IMR-90 (cell line): ENCODE measurements around the gene MPST.

Experiments
- CHD1 ChIP-seq: IDR thresholded peaks from 2 replicates; pipeline ENCODE4 v1.6.1; 2012; ENCODE audit warnings: low read depth, low read length, improper control_type of control experiment
- CTCF ChIP-seq: conservative IDR thresholded peaks from 2 replicates; pipeline ENCODE4 v1.5.1; 2012; ENCODE audit warnings: mild to moderate bottlenecking, low read depth, low read length, improper control_type of control experiment
- MAFK ChIP-seq: IDR thresholded peaks from 2 replicates; pipeline ENCODE4 v1.6.1; 2012; ENCODE audit warnings: low read depth, low read length, improper control_type of control experiment
- POLR2A ChIP-seq: IDR thresholded peaks from 2 replicates; pipeline ENCODE4 v1.6.1; 2012; ENCODE audit warnings: mild to moderate bottlenecking, low read depth, low read length
- RAD21 ChIP-seq: IDR thresholded peaks from 2 replicates; pipeline ENCODE4 v1.6.1; 2012; ENCODE audit warnings: low read length, improper control_type of control experiment

GRCh38 chr22:37012262-37012904 is 7.2 kb upstream of the MPST start:
- TF ChIP-seq CTCF (no peak), RAD21 (no peak), MAFK (no peak), POLR2A (no peak), CHD1 (no peak)
